Body of pancreas (tissue), 4 donors: ENCODE measurements around the gene MLH1.

ENCODE experiments used
- POLR2A ChIP-seq, 3 donors: fragments of 450-650 bp; IDR thresholded peaks; one replicate each; pipeline ENCODE4 v1.6.1; 2016; ENCODE audit warnings: antibody characterized with exemption in 3 of 3, mild to moderate bottlenecking in 2 of 3
- TF ChIP-seq, protein P1 (sequence below), 7 experiments: fragments of 450-650 bp in 4 of 7; fragments of 200-600 bp in 3 of 7; sonication (generic) in 3 of 7; IDR thresholded peaks; one replicate each; pipeline ENCODE4 v1.5.1; 2016 to 2019; ENCODE audit warnings: antibody characterized with exemption in 7 of 7

DNA sequence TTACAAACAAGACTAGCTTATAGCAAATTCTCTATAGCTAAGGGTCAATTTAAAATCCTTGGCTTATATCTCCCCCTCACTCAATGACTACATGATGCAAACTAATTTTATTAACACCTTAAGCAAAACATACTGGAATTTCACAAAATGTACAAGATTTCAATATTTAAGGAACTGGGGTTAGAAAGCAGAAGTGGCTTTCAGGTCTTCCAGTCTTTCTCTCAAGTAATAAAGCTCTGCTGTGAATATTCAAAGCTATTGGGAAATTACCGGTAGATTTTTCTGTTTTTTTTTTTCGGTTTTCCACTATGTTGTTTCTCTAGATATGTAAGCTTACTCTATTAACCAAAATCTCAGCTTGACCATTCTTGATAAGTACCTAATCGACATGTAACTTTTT, 4.3 kb upstream of the MLH1 start:
- TF ChIP-seq, protein P1, sequence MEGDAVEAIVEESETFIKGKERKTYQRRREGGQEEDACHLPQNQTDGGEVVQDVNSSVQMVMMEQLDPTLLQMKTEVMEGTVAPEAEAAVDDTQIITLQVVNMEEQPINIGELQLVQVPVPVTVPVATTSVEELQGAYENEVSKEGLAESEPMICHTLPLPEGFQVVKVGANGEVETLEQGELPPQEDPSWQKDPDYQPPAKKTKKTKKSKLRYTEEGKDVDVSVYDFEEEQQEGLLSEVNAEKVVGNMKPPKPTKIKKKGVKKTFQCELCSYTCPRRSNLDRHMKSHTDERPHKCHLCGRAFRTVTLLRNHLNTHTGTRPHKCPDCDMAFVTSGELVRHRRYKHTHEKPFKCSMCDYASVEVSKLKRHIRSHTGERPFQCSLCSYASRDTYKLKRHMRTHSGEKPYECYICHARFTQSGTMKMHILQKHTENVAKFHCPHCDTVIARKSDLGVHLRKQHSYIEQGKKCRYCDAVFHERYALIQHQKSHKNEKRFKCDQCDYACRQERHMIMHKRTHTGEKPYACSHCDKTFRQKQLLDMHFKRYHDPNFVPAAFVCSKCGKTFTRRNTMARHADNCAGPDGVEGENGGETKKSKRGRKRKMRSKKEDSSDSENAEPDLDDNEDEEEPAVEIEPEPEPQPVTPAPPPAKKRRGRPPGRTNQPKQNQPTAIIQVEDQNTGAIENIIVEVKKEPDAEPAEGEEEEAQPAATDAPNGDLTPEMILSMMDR (IDR thresholded peaks at IDR 0.05): no peak
- no peak for TF ChIP-seq POLR2A (IDR thresholded peaks at IDR 0.05)
